Left lung (tissue), 10 donors: ENCODE results near the gene NRXN2. TPM values are rescaled to one million over a fixed set of nuclear protein-coding genes. Genes with fewer than 3 reads are reported as not detected.
A peak's percentile ranks its signal among the peaks of the same experiment; 100 is the strongest.

Source experiments
- ATAC-seq: fragments of 200-7000 bp; cut with Tn5 transposase; one replicate; pipeline ENCODE4 v1.9.1; 2020; ENCODE audit warnings: moderate library complexity
- DNase-seq, 4 donors: peaks; one replicate each; pipeline ENCODE4 v3.0.0-alpha.2; 2013 to 2020
- H3K27ac ChIP-seq, 2 donors: fragments of 200-600 bp; sonication (generic) in 1 of 2; one replicate each; pipeline versions ENCODE4 v1.5.0 to v1.8.0; 2020 to 2021
- H3K27me3 ChIP-seq, 2 donors: fragments of 200-600 bp; sonication (generic) in 1 of 2; one replicate each; pipeline versions ENCODE4 v1.5.0 to v1.8.0; 2020 to 2021
- H3K36me3 ChIP-seq, 2 donors: fragments of 200-600 bp; sonication (generic) in 1 of 2; one replicate each; pipeline versions ENCODE4 v1.5.0 to v1.8.0; 2020 to 2021
- H3K4me1 ChIP-seq, 2 donors: fragments of 200-600 bp; one replicate each; pipeline ENCODE4 v1.8.0; 2021
- H3K4me3 ChIP-seq, 2 donors: fragments of 200-600 bp; sonication (generic) in 1 of 2; one replicate each; pipeline versions ENCODE4 v1.5.0 to v1.8.0; 2020 to 2021; ENCODE audit warnings: mild to moderate bottlenecking in 1 of 2
- H3K9me3 ChIP-seq, 2 donors: fragments of 200-600 bp; sonication (generic) in 1 of 2; one replicate each; pipeline versions ENCODE4 v1.5.0 to v1.8.0; 2020 to 2021
- CTCF ChIP-seq, 2 donors: fragments of 200-600 bp; sonication (generic) in 1 of 2; IDR thresholded peaks; one replicate each; pipeline versions ENCODE4 v1.5.0 to v1.8.0; 2021; ENCODE audit warnings: antibody characterized with exemption in 2 of 2
- intact Hi-C, 2 donors: fragments of 100-400 bp; cut with DNase I; formaldehyde crosslinking; loops; one replicate each; pipeline versions ENCODE4 v1.11.2 to v1.14.2; 2022
- polyA plus RNA-seq, 6 donors: library from polyadenylated mRNA; unstranded; fragments of 120-200 nt; gene quantifications; one replicate each; pipeline ENCODE4 v1.2.1, GENCODE V29; 2013; ENCODE audit not compliant: insufficient read length in 6 of 6
- total RNA-seq, 2 donors: library from RNA; stranded (reverse); fragmentation: NEBNext Ultra II Directional; extraction: Animal tissue kit (Norgen Biotek cat#: 25700); gene quantifications; one replicate each; pipeline ENCODE4 v1.2.1, GENCODE V29; 2021
- donor health status: DM: no; HTN: yes; CAD: no.
- donor health status: DM: no; HTN: no; CAD: no.

Gene NRXN2
- total and polyA plus RNA-seq, 8 donors: 3.5 to 15.0 (median 10.4) TPM

GRCh38 chr11:64568041-64568571, 154.9 kb downstream of the NRXN2 start:
- intact Hi-C loops: no loop called here
- TF ChIP-seq CTCF (IDR thresholded peaks at IDR 0.05): no peak
- DNase-seq: peak in 2 of 4 donors; percentile 26 to 74
- Histone ChIP-seq H3K36me3 (no peaks in the 10 kb centered on the region), H3K4me3 (no peak overlapping the region), H3K9me3 (no peaks in the 10 kb centered on the region), H3K4me1 (no peaks in the 10 kb centered on the region), H3K27me3 (peaks cover 0 to 5% of the 10 kb centered on the region in 2 donors), H3K27ac (no peak overlapping the region)
- no peak for ATAC-seq

GRCh38 chr11:64566915-64567891, 155.8 kb downstream of the NRXN2 start:
- H3K9me3 ChIP-seq: no peaks in the 10 kb centered on the region
- TF ChIP-seq CTCF (IDR thresholded peaks at IDR 0.05): no peak
- H3K4me1 ChIP-seq: no peaks in the 10 kb centered on the region
- H3K4me3 ChIP-seq: no peak overlapping the region
- H3K36me3 ChIP-seq: no peaks in the 10 kb centered on the region
- DNase-seq: peak in 3 of 4 donors; percentile 6 to 71 (median 32)
- H3K27ac ChIP-seq: no peak overlapping the region
- ATAC-seq: peak; percentile 12
- intact Hi-C loops: no loop called here
- peaks cover 0 to 5% of the 10 kb centered on the region in 2 donors for H3K27me3 ChIP-seq

- no peak for TF ChIP-seq CTCF (IDR thresholded peaks at IDR 0.05)
- Histone ChIP-seq H3K27me3 (peaks cover 0 to 5% of the 10 kb centered on the region in 2 donors), H3K9me3 (no peaks in the 10 kb centered on the region), H3K4me1 (no peaks in the 10 kb centered on the region), H3K4me3 (no peak overlapping the region), H3K27ac (no peak overlapping the region), H3K36me3 (no peaks in the 10 kb centered on the region)
- intact Hi-C loops: no loop called here
- ATAC-seq (peak; percentile 91), DNase-seq (peak in 3 of 4 donors; percentile 45 to 83 (median 55))
Measured at GRCh38 chr11:64566042-64566914, 156.7 kb downstream of the NRXN2 start.

- DNase-seq (peak in 1 of 4 donors; percentile 71), ATAC-seq (no peak)
- Histone ChIP-seq H3K4me3 (no peak overlapping the region), H3K4me1 (no peaks in the 10 kb centered on the region), H3K9me3 (no peaks in the 10 kb centered on the region), H3K27ac (no peak overlapping the region), H3K27me3 (peaks cover 0 to 9% of the 10 kb centered on the region in 2 donors), H3K36me3 (no peaks in the 10 kb centered on the region)
- intact Hi-C loops: no loop called here
- no peak for TF ChIP-seq CTCF (IDR thresholded peaks at IDR 0.05)
Measured at GRCh38 chr11:64564947-64565889, 157.8 kb downstream of the NRXN2 start.
